ENCODE data around the gene SLC22A4.

DNA sequence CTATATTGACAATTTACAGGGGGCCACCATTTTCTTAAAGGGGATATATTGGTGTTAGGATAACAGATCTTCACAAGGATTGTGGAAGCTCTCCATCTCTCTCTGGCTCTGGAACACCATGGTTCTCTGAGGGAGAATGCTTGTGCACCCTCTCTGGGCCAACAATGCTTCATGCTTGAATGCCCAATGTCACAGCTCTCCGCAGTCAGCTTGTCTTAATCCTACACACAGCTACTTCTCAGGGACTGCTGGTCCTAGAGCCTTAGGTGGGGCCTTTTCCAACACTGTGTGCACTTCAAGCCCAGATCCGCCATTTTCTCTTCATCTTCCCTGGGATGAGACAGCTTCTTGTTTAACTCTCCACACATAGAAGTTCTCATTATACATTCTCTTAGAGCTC lies 43.6 kb upstream of the SLC22A4 start:
- TF ChIP-seq EP300 (IDR thresholded peaks at IDR 0.05; ENCODE audit: borderline replicate concordance in 1 of 2, low read depth in 2 of 2, low read length in 2 of 2): no peak
- TF ChIP-seq, protein P1, sequence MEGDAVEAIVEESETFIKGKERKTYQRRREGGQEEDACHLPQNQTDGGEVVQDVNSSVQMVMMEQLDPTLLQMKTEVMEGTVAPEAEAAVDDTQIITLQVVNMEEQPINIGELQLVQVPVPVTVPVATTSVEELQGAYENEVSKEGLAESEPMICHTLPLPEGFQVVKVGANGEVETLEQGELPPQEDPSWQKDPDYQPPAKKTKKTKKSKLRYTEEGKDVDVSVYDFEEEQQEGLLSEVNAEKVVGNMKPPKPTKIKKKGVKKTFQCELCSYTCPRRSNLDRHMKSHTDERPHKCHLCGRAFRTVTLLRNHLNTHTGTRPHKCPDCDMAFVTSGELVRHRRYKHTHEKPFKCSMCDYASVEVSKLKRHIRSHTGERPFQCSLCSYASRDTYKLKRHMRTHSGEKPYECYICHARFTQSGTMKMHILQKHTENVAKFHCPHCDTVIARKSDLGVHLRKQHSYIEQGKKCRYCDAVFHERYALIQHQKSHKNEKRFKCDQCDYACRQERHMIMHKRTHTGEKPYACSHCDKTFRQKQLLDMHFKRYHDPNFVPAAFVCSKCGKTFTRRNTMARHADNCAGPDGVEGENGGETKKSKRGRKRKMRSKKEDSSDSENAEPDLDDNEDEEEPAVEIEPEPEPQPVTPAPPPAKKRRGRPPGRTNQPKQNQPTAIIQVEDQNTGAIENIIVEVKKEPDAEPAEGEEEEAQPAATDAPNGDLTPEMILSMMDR (IDR thresholded peaks at IDR 0.05; ENCODE audit: control extremely low read depth in 1 of 3, insufficient read depth in 1 of 3, low read depth in 1 of 3, low read length in 3 of 3): no peak
- TF ChIP-seq MAFK (IDR thresholded peaks at IDR 0.05; ENCODE audit: low read depth, low read length): no peak

Measured in H1 (cell line).